Naive thymus-derived CD4-positive, alpha-beta T cell (primary cell): ENCODE results near the gene LPGAT1. TPM values are rescaled to one million over a fixed set of nuclear protein-coding genes. Genes with fewer than 3 reads are reported as not detected.
"Not testable (repeated sequence)": the region's sequence is repeated elsewhere in the genome, so short reads cannot be mapped to it uniquely, and the experiment has no call there.

ENCODE experiments used
- ATAC-seq: fragments of 150-1000 bp; cut with Tn5 transposase; 2 replicates; pipeline ENCODE4 v1.10.0; 2021; ENCODE audit warnings: mild to moderate bottlenecking, moderate library complexity
- CTCF ChIA-PET: fragments of 350-600 bp; sonication (Branson Sonifier 250); formaldehyde crosslinking; loops from one replicate; lab custom pipeline; 2021; ENCODE audit warnings: antibody characterized with exemption; lab: Charles Lee
- POLR2A ChIA-PET: fragments of 350-600 bp; sonication (Branson Sonifier 250); formaldehyde crosslinking; loops from one replicate; lab custom pipeline; 2021; ENCODE audit warnings: antibody characterized with exemption, inconsistent platforms; lab: Charles Lee
- DNase-seq, 9 donors: peaks; one replicate each; pipeline versions ENCODE4 v3.0.0 to v3.0.0-alpha.2; 2020 to 2022; ENCODE audit warnings: mixed read lengths in 1 of 9
- H3K27ac ChIP-seq: one replicate; pipeline ENCODE4 v1.7.0; 2013; ENCODE audit warnings: mild to moderate bottlenecking, low read depth, low read length, moderate library complexity
- H3K27me3 ChIP-seq, 2 donors: one replicate each; pipeline ENCODE4 v1.7.0; 2013; ENCODE audit warnings: low read length in 2 of 2, mild to moderate bottlenecking in 2 of 2, moderate library complexity in 2 of 2; ENCODE audit not compliant: control insufficient read depth in 2 of 2, insufficient read depth in 2 of 2
- H3K36me3 ChIP-seq, 3 experiments: 1 replicate in 2 of 3; 2 replicates in 1 of 3; pipeline ENCODE4 v1.7.0; 2013; ENCODE audit warnings: low read length in 3 of 3, mild to moderate bottlenecking in 3 of 3, moderate library complexity in 1 of 3; ENCODE audit not compliant: insufficient read depth in 3 of 3, control insufficient read depth in 2 of 3
- H3K4me1 ChIP-seq, 2 donors: one replicate each; pipeline ENCODE4 v1.7.0; 2013; ENCODE audit warnings: low read length in 2 of 2, mild to moderate bottlenecking in 2 of 2, moderate library complexity in 1 of 2; ENCODE audit not compliant: control insufficient read depth in 2 of 2, insufficient read depth in 2 of 2
- H3K4me3 ChIP-seq: 2 replicates; pipeline ENCODE4 v1.7.0; 2013; ENCODE audit warnings: mild to moderate bottlenecking, low read length
- H3K9me3 ChIP-seq, 3 experiments: 1 replicate in 2 of 3; 2 replicates in 1 of 3; pipeline ENCODE4 v1.7.0; 2013; ENCODE audit warnings: low read length in 3 of 3; ENCODE audit not compliant: control insufficient read depth in 2 of 3
- H3K27ac Mint-ChIP-seq, 9 donors: one replicate each; pipeline ENCODE4 v1.8.0; 2020 to 2022; ENCODE audit warnings: mixed read lengths in 9 of 9, mild to moderate bottlenecking in 8 of 9, moderate library complexity in 5 of 9, inconsistent platforms in 2 of 9
- H3K27me3 Mint-ChIP-seq, 5 donors: one replicate each; pipeline ENCODE4 v1.8.0; 2021 to 2022; ENCODE audit warnings: mixed read lengths in 5 of 5, mild to moderate bottlenecking in 1 of 5
- H3K36me3 Mint-ChIP-seq, 5 donors: one replicate each; pipeline ENCODE4 v1.8.0; 2020 to 2022; ENCODE audit warnings: mixed read lengths in 5 of 5, mild to moderate bottlenecking in 3 of 5, inconsistent platforms in 1 of 5
- H3K4me1 Mint-ChIP-seq, 7 donors: one replicate each; pipeline ENCODE4 v1.8.0; 2020 to 2022; ENCODE audit warnings: mixed read lengths in 7 of 7, mild to moderate bottlenecking in 3 of 7, inconsistent platforms in 1 of 7
- H3K4me3 Mint-ChIP-seq, 10 donors: one replicate each; pipeline ENCODE4 v1.8.0; 2020 to 2022; ENCODE audit warnings: mild to moderate bottlenecking in 10 of 10, mixed read lengths in 10 of 10, moderate library complexity in 6 of 10, inconsistent platforms in 2 of 10
- H3K9me3 Mint-ChIP-seq, 11 donors: one replicate each; pipeline ENCODE4 v1.8.0; 2020 to 2022; ENCODE audit warnings: mixed read lengths in 11 of 11, mild to moderate bottlenecking in 4 of 11, inconsistent platforms in 1 of 11, moderate library complexity in 1 of 11
- intact Hi-C, 2 donors: fragments of 100-400 bp; cut with micrococcal nuclease; formaldehyde crosslinking; loops; one replicate each; pipeline ENCODE4 v1.15.1; 2023
- polyA plus RNA-seq, 2 donors: library from polyadenylated mRNA; unstranded; fragments of 300-500 nt; fragmentation: Illumina TruSeq; gene quantifications; one replicate each; pipeline ENCODE4 v1.2.3, GENCODE V29; 2021
- total RNA-seq, 6 experiments: library from RNA in 5 of 6; stranded (reverse) in 5 of 6; gene quantifications; 1 replicate in 5 of 6; 2 replicates in 1 of 6; pipeline ENCODE4 v1.2.3 and lab custom pipeline; 2021 to 2026

Gene LPGAT1
- total RNA-seq = 10 to 100 TPM; 11.7 to 76.1 (median 19.3) TPM
- polyA plus RNA-seq = 1 to 10 TPM; 6.3 to 6.4 TPM
- total RNA-seq (lab: John Stamatoyannopoulos, UW) = 33.7 reads per million, percentile 62 among the genes with 10 or more reads in this experiment

- ATAC-seq = peak; percentile 92
- Mint-ChIP-seq H3K36me3 (peaks cover 0 to 26% (median 0%) of the 10 kb centered on the region in 5 donors), H3K4me3 (peak within 1 kb of the TSS; percentile 88 to 97 (median 90)), H3K27me3 (peaks cover 0 to 3% (median 0%) of the 10 kb centered on the region in 5 donors), H3K27ac (peak within 1 kb of the TSS; percentile 60 to 94 (median 85)), H3K9me3 (no peaks in the 10 kb centered on the region), H3K4me1 (peaks cover 34 to 69% (median 64%) of the 10 kb centered on the region in 7 donors)
- CTCF ChIA-PET = interaction anchor here (1.0 kb wide), 1 partner anchor 23 kb away, joined by 3 read pairs; no protein-coding TSS in a partner anchor
- H3K27ac ChIP-seq = peak within 1 kb of the TSS; percentile 64
- no peaks in the 10 kb centered on the region for H3K36me3 ChIP-seq
- no peaks in the 10 kb centered on the region for H3K9me3 ChIP-seq
- no peaks in the 10 kb centered on the region for H3K27me3 ChIP-seq
- intact Hi-C loops = loop anchor here (1.0 to 10.0 kb wide), 15 partner anchors 104 to 1187 kb away; partner anchors contain the start of genes DTL (in 2 of the 2), INTS7 (in 2 of the 2), PPP2R5A (in 2 of the 2) and SLC30A1 (in 2 of the 2)
- H3K4me3 ChIP-seq = peak within 1 kb of the TSS; percentile 68
- DNase-seq = peak; percentile 28 to 81 (median 54)
- peaks cover 20 to 40% of the 10 kb centered on the region in 2 donors for H3K4me1 ChIP-seq
- POLR2A ChIA-PET = no interaction called here
These were observed at the start of gene LPGAT1 for GRCh38 chr1:211830328-211831142. Gene LPGAT1, minus strand, starts transcription at chr1:211830763. Its CDS starts 1,467 bp downstream, at chr1:211829296.

DNA sequence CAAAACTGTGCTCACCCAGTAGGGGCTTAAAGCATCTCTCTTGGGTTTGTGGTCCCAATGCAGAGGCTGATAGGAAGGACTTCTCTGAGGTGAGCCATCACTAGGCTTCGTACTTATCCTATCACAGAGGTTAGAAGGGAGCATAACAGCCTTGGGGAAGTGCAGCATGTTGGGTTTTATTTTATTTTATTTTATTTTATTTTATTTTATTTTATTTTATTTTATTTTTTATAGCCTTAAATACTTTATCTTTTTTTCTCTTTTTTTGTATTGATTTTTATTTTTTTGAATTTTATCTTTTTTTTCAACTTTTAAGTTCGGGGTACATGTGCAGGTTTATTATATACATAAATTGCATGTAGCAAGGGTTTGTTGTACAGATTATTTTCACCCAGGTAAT lies 48.9 kb upstream of the LPGAT1 start:
- ChIA-PET CTCF (no interaction called here), POLR2A (no interaction called here)
- ATAC-seq = no peak
- Mint-ChIP-seq H3K27me3 (peaks cover 0 to 15% (median 0%) of the 10 kb centered on the region in 5 donors), H3K4me1 (peaks cover 0 to 10% (median 0%) of the 10 kb centered on the region in 7 donors), H3K27ac (no peak overlapping the region), H3K9me3 (peaks cover 0 to 8% (median 1%) of the 10 kb centered on the region in 11 donors), H3K36me3 (peaks cover 0 to 4% (median 0%) of the 10 kb centered on the region in 5 donors), H3K4me3 (no peak overlapping the region)
- no peak for DNase-seq
- intact Hi-C loops = no loop called here
- Histone ChIP-seq H3K27me3 (no peaks in the 10 kb centered on the region), H3K4me3 (no peak overlapping the region), H3K4me1 (no peaks in the 10 kb centered on the region), H3K9me3 (no peaks in the 10 kb centered on the region), H3K36me3 (no peaks in the 10 kb centered on the region), H3K27ac (no peak overlapping the region)

GRCh38 chr1:211876851-211877590 lies 46.5 kb upstream of the LPGAT1 start:
- H3K36me3 ChIP-seq = no peaks in the 10 kb centered on the region
- no peak overlapping the region for H3K27ac Mint-ChIP-seq
- no peaks in the 10 kb centered on the region for H3K4me1 ChIP-seq
- no peaks in the 10 kb centered on the region for H3K27me3 ChIP-seq
- no peak overlapping the region for H3K27ac ChIP-seq
- H3K9me3 ChIP-seq = no peaks in the 10 kb centered on the region
- DNase-seq = no peak
- peaks cover 0 to 5% (median 0%) of the 10 kb centered on the region in 5 donors for H3K36me3 Mint-ChIP-seq
- H3K4me3 Mint-ChIP-seq = no peak overlapping the region
- intact Hi-C loops = no loop called here
- H3K4me1 Mint-ChIP-seq = no peaks in the 10 kb centered on the region
- ATAC-seq = no peak
- H3K9me3 Mint-ChIP-seq = peaks cover 0 to 8% (median 2%) of the 10 kb centered on the region in 11 donors
- peaks cover 0 to 24% (median 4%) of the 10 kb centered on the region in 5 donors for H3K27me3 Mint-ChIP-seq
- no peak overlapping the region for H3K4me3 ChIP-seq
- POLR2A ChIA-PET = interaction anchor here (0.9 kb wide), 1 partner anchor 30 kb away, joined by 3 read pairs; no protein-coding TSS in a partner anchor
- CTCF ChIA-PET = no interaction called here

GRCh38 chr1:211875541-211875940 lies 45.0 kb upstream of the LPGAT1 start:
- Mint-ChIP-seq H3K4me3 (no peak overlapping the region), H3K27me3 (peaks cover 0 to 22% (median 9%) of the 10 kb centered on the region in 5 donors), H3K9me3 (peaks cover 0 to 7% (median 0%) of the 10 kb centered on the region in 11 donors), H3K27ac (no peak overlapping the region), H3K36me3 (peaks cover 0 to 5% (median 0%) of the 10 kb centered on the region in 5 donors), H3K4me1 (no peaks in the 10 kb centered on the region)
- POLR2A ChIA-PET = no interaction called here
- Histone ChIP-seq H3K4me3 (no peak overlapping the region), H3K27me3 (no peaks in the 10 kb centered on the region), H3K36me3 (no peaks in the 10 kb centered on the region), H3K27ac (no peak overlapping the region), H3K9me3 (no peaks in the 10 kb centered on the region), H3K4me1 (no peaks in the 10 kb centered on the region)
- CTCF ChIA-PET = no interaction called here
- ATAC-seq (no peak), DNase-seq (no peak)
- intact Hi-C loops = no loop called here

DNA sequence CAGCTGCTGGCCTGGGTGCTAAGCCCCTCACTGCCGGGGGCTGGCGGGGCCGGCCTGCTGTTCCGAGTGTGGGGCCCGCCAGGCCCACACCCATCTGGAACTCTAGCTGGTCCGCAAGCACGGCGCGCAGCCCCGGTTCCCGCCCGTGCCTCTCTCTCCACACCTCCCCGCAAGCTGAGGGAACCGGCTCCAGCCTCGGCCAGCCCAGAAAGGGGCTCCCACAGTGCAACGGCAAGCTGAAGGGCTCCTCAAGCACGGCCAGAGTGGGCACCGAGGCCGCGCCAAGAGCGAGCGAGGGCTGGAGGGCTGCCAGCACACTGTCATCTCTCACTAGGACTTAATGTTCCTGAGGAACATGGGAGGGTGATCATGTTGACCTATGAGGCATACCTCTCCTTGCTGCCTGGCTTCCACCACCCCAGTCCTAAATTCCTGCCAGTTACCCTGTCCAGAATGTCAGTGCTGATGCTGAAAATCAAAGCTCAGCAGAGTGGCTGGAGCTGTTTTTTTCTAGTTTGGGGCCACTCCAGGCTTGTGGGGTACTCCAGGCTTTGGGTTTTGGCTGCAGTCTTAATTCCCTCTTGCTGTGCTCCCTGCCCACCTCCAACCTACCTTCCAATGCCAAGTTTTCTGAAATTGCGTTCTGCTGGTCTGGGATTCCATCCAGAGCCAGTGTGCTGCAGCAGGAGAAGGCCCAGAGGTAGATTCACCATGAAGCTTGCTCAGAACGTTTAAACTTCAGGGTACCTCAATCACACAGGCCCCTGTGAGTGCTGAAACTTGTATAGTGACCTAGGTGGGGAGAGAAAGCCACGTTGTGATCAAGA lies 44.2 kb upstream of the LPGAT1 start:
- no peak overlapping the region for H3K4me3 Mint-ChIP-seq
- Histone ChIP-seq H3K9me3 (no peaks in the 10 kb centered on the region), H3K27ac (no peak overlapping the region), H3K4me1 (no peaks in the 10 kb centered on the region), H3K27me3 (no peaks in the 10 kb centered on the region), H3K36me3 (no peaks in the 10 kb centered on the region), H3K4me3 (no peak overlapping the region)
- H3K4me1 Mint-ChIP-seq = no peaks in the 10 kb centered on the region
- H3K27ac Mint-ChIP-seq = no peak overlapping the region
- peaks cover 0 to 25% (median 9%) of the 10 kb centered on the region in 5 donors for H3K27me3 Mint-ChIP-seq
- POLR2A ChIA-PET = no interaction called here
- H3K36me3 Mint-ChIP-seq = peaks cover 0 to 5% (median 0%) of the 10 kb centered on the region in 5 donors
- intact Hi-C loops = no loop called here
- CTCF ChIA-PET = no interaction called here
- peaks cover 0 to 7% (median 0%) of the 10 kb centered on the region in 11 donors for H3K9me3 Mint-ChIP-seq
- ATAC-seq = no peak
- DNase-seq = no peak

DNA sequence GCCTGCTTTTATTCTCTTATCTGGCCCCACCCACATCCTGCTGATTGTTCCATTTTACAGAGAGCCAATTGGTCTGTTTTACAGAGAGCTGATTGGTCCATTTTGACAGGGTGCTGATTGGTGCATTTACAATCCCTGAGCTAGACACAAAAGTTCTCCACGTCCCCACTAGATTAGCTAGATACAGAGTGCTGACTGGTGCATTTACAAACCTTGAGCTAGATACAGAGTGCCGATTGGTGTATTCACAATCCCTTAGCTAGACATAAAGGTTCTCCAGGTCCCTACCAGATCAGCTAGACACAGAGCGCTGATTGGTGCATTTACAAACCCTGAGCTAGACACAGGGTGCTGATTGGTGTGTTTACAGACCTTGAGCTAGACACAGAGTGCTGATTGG lies 43.2 kb upstream of the LPGAT1 start:
- H3K27ac ChIP-seq, H3K36me3 ChIP-seq, intact Hi-C loops, DNase-seq, H3K36me3 Mint-ChIP-seq, H3K4me3 Mint-ChIP-seq, ATAC-seq, CTCF ChIA-PET, POLR2A ChIA-PET, H3K27me3 ChIP-seq, H3K4me1 ChIP-seq, H3K4me1 Mint-ChIP-seq, H3K27ac Mint-ChIP-seq, H3K9me3 ChIP-seq, H3K4me3 ChIP-seq: not testable (repeated sequence)
- Mint-ChIP-seq H3K27me3 (peaks cover 0 to 32% (median 9%) of the 10 kb centered on the region in 5 donors), H3K9me3 (peaks cover 0 to 11% (median 5%) of the 10 kb centered on the region in 11 donors)
